LHCN-M2 (cell line): Measurements from ENCODE around the gene PRKD1. TPM values are rescaled to one million over a fixed set of nuclear protein-coding genes. Genes with fewer than 3 reads are reported as not detected.

ENCODE experiments used
- DNase-seq: peaks from one replicate; pipeline ENCODE4 v3.0.0-alpha.2; 2012; ENCODE audit warnings: low read depth
- polyA plus RNA-seq: library from polyadenylated mRNA; unstranded; fragments of >200 nt; gene quantifications from one replicate; pipeline ENCODE4 v1.2.1, GENCODE V29; 2012; ENCODE audit warnings: missing spikeins
- total RNA-seq: library from RNA; depleted of rRNA; stranded (reverse); fragments of >200 nt; gene quantifications from 2 replicates; pipeline ENCODE4 v1.2.3, GENCODE V29; 2014; rRNA removed

PRKD1 gene
- 16.1 and 23.1 TPM in 2 replicates for total RNA-seq
- 9.0 TPM for polyA plus RNA-seq

- DNase-seq: peak; percentile 74
Observed at GRCh38 chr14:29927376-29928116, at the start of gene PRKD1. PRKD1 (minus strand) TSS chr14:29927847.

- no peak for DNase-seq
Observed at GRCh38 chr14:29971101-29971500, 43.5 kb upstream of the PRKD1 start.

DNA sequence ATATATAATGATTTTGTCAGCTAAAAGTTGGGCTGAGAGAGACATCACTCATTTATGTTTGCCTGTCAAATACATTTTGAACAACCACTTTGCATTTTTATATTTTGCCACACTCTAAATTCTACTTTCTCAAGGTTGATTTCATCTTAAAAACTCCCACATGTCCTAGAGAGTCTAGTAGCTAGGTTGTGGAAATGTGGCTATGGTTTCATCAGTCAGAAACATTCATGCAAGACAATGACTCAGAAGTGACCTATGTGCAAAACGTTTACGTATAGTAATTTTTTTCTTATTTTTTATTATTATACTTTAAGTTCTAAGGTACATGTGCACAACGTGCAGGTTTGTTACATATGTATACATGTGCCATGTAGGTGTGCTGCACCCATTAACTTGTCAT is 27.4 kb upstream of the PRKD1 start:
- no peak for DNase-seq

GRCh38 chr14:29953501-29953900 is 25.9 kb upstream of the PRKD1 start:
- peak; percentile 44 for DNase-seq

GRCh38 chr14:29944091-29944490 is 16.4 kb upstream of the PRKD1 start:
- no peak for DNase-seq

GRCh38 chr14:29941401-29941800 is 13.8 kb upstream of the PRKD1 start:
- no peak for DNase-seq

DNA sequence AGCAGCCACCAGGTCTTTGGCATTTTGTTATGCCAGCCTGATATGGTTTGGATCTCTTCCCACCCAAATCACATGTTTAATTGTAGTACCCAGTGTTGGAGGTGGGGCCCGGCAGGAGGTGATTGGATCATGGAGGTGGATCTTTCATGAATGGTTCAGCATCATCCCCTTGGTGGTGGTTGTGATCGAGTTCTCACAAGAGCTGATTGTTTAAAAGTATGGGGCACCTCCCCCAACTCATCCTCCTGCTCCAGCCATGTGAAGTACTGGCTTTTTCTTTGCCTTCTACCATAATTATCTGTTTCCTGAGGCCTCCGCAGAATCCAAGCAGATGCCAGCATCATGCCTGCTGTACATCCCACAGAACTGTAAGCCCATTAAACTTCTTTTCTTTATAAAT is 12.8 kb upstream of the PRKD1 start:
- no peak for DNase-seq

DNA sequence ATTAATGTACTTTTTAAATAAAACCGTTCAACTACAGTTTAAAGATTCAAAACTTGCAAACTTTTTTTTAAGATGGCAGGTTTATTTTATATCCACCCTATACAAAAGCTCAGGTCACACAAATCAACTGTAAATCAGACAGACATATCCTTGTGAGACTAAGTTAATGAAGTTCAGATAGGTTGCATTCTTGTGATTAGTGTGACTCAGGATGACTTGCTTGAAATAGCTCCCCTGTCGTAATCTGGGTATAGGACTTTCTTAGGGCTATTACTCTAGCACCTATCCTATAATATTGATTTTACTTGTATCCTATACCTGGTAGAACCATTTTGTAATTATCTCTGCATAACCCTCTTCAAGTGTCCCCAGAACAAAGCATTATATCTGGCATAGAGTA is 9.5 kb upstream of the PRKD1 start:
- DNase-seq: no peak

DNA sequence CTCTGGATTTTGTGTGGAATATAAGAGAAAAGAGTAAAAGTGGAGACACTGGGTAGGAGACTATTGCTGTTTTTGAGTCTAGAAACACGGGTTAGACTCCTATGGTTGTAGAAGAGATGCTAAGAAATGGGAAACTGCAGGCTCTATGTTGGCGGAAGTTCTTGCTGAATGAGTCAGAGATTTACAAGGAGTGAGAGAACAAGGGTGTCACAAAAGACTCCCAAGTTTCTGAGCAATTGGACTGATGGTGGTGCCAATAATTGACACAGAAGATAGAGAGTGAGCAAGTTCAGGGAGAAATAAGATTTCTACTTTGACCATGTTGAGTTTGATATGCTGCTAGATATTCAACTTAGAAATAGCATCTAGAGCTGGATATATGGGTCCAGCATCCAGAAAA is 2.6 kb upstream of the PRKD1 start:
- DNase-seq: peak; percentile 76

DNA sequence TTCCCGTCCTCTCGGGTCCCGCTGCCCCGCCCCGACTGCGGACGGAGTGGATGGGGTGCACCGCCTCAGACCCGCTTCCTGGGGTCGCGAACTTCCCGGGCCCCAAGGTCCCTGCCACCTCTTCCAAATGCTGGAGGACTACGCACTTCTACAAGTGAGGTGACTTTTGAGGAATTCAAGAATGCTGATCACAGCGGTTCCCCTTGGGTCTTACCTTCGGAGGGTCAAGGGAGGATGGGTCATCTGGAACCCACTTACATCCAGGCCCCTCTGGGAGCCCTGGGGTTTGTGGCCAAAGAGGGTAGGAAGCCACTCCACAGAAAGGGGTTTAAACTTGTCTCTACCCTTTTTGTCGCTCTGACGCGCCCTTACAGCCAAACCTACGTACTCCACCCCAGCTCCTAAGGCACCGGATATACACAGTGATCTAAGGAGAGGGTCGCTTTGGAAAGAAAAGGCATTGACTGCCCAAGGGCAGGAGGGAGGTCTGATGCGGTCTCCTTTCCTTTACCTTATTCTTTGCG is 532 bp upstream of the PRKD1 start:
- no peak for DNase-seq

GRCh38 chr14:29926701-29927375 is 809 bp downstream of the PRKD1 start:
- peak; percentile 64 for DNase-seq

DNA sequence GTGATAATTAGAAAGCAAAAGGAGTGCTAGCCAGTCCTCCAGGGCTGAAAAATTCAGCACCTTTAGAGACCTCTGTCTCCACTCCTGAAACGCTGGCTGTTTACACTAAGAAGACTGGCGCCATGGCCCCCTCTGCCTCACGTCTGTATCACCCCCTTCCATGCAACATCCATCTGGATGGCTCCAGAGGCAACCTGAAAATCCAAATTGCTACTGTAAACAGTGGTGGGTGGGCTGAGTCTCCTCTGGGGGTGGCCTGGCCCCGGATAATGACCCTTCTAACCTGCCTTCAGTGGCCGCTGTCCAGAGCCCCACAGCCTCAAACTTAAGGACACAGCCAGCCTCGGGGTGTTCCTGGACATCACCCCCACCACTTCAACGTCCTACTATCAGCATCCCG is 1.4 kb downstream of the PRKD1 start:
- DNase-seq: no peak

DNA sequence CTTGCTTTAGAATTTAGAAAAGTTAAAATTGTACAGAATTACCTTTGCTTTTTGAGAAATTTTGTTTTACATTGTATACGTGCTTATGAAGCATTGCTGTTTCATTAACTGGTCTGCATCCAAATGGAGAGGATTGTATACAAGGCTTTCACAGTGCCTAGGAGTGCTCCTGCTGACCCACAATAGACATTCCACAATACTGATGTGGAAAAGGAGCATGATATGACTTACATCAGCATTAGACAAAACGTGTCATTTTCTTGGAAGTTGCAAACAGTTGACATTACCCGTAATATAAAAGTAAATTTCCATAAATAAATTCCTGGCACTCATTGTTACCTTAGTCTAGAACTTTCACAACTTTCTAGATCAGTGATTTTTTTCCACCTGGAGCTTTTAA is 1.9 kb downstream of the PRKD1 start:
- no peak for DNase-seq

GRCh38 chr14:29925101-29925722 is 2.4 kb downstream of the PRKD1 start:
- peak; percentile 46 for DNase-seq

- no peak for DNase-seq
Observed at GRCh38 chr14:29919845-29920244, 7.8 kb downstream of the PRKD1 start.

DNA sequence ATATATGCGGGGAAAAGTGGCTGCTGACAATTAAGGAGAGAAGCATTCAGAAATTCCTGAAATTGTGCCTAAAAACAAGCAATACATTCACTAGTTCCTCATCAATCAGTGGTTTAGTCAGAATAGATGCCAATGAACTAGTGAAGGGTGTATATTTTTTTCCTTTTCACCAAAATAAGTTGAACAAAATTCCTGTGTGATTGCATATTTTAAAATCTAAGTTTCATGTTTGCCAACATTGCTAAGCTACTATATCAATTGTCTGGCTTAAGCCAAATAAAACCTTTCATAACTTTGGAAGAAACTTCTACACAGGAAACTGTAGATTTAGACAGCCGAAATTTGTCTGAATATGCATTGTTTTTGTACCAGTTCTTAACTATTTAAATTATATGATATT is 8.7 kb downstream of the PRKD1 start:
- DNase-seq: no peak

- no peak for DNase-seq
Observed at GRCh38 chr14:29913566-29913965, 14.1 kb downstream of the PRKD1 start.

DNA sequence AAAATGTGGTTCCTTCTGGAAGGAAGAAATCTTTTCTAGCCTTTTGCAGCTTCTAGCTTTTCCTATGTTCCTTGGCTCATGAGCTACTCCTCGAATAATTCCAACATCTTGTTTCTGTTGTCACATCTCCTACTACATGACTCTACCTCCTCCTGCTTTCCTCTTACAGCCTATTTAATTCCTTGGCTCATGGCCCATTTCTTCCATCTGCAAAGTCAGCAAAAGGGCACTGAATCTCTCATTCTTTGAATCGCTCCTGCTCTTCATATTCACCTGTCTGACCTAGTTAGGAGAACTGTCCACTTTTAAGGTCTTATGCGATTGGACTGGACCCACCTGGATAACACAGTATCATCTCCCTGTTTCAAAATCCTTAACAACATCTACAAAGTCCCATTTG is 15.8 kb downstream of the PRKD1 start:
- no peak for DNase-seq

- no peak for DNase-seq
Observed at GRCh38 chr14:29908652-29909577, 18.7 kb downstream of the PRKD1 start.

- peak; percentile 51 for DNase-seq
Observed at GRCh38 chr14:29906256-29906870, 21.3 kb downstream of the PRKD1 start.

DNA sequence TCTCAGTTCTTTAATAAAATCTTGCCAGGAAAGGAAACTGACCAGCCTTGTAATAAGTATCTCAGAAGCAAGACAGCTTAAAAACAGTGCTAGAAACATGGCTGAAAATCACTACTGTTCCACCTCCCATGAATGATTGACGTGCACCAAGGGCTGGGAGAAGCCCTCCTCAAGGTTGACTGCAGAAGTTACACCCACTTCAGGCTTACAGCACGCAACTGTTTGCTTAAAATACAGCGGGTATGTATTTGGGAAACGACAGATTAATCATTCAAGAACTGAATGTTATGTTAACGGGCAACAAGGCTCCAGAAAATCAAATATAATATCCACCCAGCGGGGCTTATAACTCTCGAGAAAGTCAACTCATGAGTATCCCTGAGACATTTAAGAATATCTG is 22.1 kb downstream of the PRKD1 start:
- DNase-seq: no peak
